ENCODE data around the gene NAALADL2. TPM values are rescaled to one million over a fixed set of nuclear protein-coding genes. Genes with fewer than 3 reads are reported as not detected.
"Not testable (repeated sequence)": the region's sequence is repeated elsewhere in the genome, so short reads cannot be mapped to it uniquely, and the experiment has no call there.

Gene NAALADL2
- total and polyA plus RNA-seq, 7 donors, result 0.56 to 3.3 (median 1.6) TPM

DNA sequence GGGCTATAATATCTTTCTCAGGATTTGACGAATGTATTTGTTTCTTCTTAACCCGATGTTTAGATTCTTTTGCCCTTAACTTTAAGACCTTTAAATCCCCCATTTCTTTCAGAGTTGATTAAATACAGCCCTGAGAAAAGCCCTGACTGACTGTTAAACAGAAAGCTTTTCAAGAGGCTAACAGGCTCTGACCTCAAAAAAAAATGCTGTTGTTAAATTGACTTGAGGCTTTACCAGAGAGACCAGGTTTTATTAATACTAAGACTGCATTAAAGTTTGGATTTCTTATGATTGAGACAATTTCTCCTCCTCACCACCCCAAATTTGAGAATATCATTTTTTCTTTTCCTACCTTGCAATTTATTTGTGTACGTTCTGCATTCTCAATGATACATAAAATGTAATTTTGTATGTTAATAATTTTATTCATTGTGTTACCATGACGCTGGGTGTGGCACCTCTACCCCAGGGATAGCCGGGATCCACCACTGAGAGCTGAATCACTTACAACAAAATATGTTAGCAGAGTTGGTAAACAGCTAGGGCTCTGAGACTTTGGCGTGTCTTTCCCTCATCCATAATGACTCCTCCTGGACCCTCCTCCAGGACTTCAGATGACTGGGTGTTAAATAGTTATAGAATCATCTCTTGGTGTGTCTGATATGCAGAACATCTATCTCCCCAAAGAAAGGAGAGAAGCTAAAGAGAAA lies 753.5 kb downstream of the NAALADL2 start:
- 69 to 76% (median 72%) methylated on average over 6 of the region's 6 CpGs for WGBS, 3 donors
- Histone ChIP-seq H3K9me3 (no peaks in the 10 kb centered on the region), H3K4me3 (no peak overlapping the region), H3K36me3 (ENCODE audit: insufficient read depth in 1 of 2, low read depth in 1 of 2) (no peaks in the 10 kb centered on the region), H3K27me3 (ENCODE audit: insufficient read depth in 3 of 3, low read length in 2 of 3) (no peaks in the 10 kb centered on the region), H3K4me1 (no peaks in the 10 kb centered on the region), H3K27ac (no peak overlapping the region)
- intact Hi-C loops (cut with DNase I), result no loop called here
- no peak for ATAC-seq
- no peak for DNase-seq
- TF ChIP-seq CTCF (IDR thresholded peaks at IDR 0.05), result no peak

DNA sequence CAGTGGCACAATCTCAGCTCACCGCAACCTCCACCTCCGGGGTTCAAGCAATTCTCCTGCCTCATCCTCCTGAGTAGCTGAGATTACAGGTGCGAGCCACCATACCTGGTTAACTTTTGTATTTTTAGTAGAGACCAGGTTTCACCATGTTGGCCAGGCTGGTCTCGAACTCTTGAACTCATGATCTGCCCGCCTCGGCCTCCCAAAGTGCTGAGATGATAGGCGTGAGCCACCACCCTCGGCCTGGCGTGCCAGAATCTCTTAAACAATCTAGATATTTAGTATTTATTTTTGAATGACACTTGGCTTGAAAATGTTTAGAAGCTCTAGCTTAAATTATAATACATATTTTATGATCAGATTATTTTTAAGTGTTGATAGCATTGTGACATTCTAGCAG lies 755.0 kb downstream of the NAALADL2 start:
- H3K4me1 ChIP-seq; intact Hi-C loops (cut with DNase I); ATAC-seq; H3K27ac ChIP-seq; H3K4me3 ChIP-seq; DNase-seq; H3K27me3 ChIP-seq (ENCODE audit: insufficient read depth in 3 of 3, low read length in 2 of 3); H3K9me3 ChIP-seq; H3K36me3 ChIP-seq (ENCODE audit: insufficient read depth in 1 of 2, low read depth in 1 of 2): not testable (repeated sequence)
- 96 to 98% (median 96%) methylated on average over 9 of the region's 9 CpGs for WGBS, 3 donors

DNA sequence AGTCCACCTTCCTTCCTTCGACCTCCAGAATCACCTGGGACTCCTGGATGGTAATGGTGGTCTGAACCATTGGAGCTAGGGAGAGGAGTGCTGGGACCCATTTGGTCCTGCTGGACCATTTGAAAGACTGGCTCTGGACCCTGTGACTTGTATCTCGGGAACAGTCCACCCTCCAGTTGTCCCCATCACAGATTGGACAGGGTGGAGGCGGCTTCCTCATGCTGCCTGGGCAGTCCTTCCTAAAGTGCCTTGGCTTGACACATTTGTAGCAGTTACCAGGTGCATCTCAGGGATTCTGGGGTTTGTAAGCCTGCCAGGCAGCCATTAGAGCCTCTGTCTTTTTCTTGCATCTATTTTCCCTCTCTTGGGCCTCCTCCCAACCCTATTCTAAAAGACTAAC lies 758.1 kb downstream of the NAALADL2 start:
- Histone ChIP-seq H3K36me3 (ENCODE audit: insufficient read depth in 1 of 2, low read depth in 1 of 2) (no peaks in the 10 kb centered on the region), H3K27ac (no peak overlapping the region), H3K4me1 (no peaks in the 10 kb centered on the region), H3K9me3 (no peaks in the 10 kb centered on the region), H3K4me3 (no peak overlapping the region), H3K27me3 (ENCODE audit: insufficient read depth in 3 of 3, low read length in 2 of 3) (peaks cover 0 to 2% (median 0%) of the 10 kb centered on the region in 3 donors)
- DNase-seq (no peak), ATAC-seq (no peak)
- intact Hi-C loops (cut with DNase I), result no loop called here
- no peak for TF ChIP-seq CTCF (IDR thresholded peaks at IDR 0.05)
- WGBS, 3 donors, result 94 to 95% (median 95%) methylated on average over 3 of the region's 3 CpGs

- Histone ChIP-seq H3K27ac (no peak overlapping the region), H3K4me3 (no peak overlapping the region), H3K27me3 (ENCODE audit: insufficient read depth in 3 of 3, low read length in 2 of 3) (peaks cover 0 to 2% (median 0%) of the 10 kb centered on the region in 3 donors), H3K36me3 (ENCODE audit: insufficient read depth in 1 of 2, low read depth in 1 of 2) (no peaks in the 10 kb centered on the region), H3K9me3 (no peaks in the 10 kb centered on the region), H3K4me1 (no peaks in the 10 kb centered on the region)
- TF ChIP-seq CTCF (IDR thresholded peaks at IDR 0.05), result no peak
- ATAC-seq, result no peak
- WGBS, 3 donors, result 68 to 78% (median 74%) methylated on average over 1 of the region's 1 CpG
- intact Hi-C loops (cut with DNase I), result no loop called here
- DNase-seq, result no peak
These were observed 760.2 kb downstream of the NAALADL2 start for GRCh38 chr3:175619369-175619768.

DNA sequence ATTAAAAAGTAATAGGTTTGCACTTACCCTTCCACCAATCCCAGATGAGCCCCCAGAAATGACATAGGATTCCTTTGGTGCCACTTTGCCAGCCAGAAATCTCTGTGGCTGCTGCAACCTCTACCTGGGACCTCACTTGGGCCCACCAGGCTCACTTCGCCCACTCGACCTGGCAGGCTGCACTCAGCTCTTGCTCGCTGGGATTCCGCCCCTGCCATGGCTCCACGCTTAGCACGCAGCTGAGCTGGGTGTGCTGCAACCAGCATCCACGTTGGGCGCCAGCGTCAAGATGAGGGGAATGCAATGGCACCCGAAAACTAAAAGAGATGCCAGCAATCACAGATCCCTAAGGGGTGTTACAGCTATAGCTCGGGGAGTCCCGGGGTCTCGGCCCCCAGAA lies 761.0 kb downstream of the NAALADL2 start:
- no peak overlapping the region for H3K4me3 ChIP-seq
- intact Hi-C loops (cut with DNase I), result no loop called here
- H3K36me3 ChIP-seq (ENCODE audit: insufficient read depth in 1 of 2, low read depth in 1 of 2), result no peaks in the 10 kb centered on the region
- WGBS, 3 donors, result 94 to 97% (median 96%) methylated on average over 13 of the region's 13 CpGs
- H3K4me1 ChIP-seq, result no peaks in the 10 kb centered on the region
- ATAC-seq, result no peak
- no peak for TF ChIP-seq CTCF (IDR thresholded peaks at IDR 0.05)
- H3K27me3 ChIP-seq (ENCODE audit: insufficient read depth in 3 of 3, low read length in 2 of 3), result peaks cover 0 to 2% (median 0%) of the 10 kb centered on the region in 3 donors
- no peaks in the 10 kb centered on the region for H3K9me3 ChIP-seq
- H3K27ac ChIP-seq, result no peak overlapping the region
- DNase-seq, result no peak

All from psoas muscle (tissue), 8 donors.